GM13976 (cell line): ENCODE measurements around the gene FOXC2.

Experiments
- DNase-seq: peaks from one replicate; pipeline ENCODE4 v3.0.0; 2012; ENCODE audit warnings: low spot score
- in situ Hi-C: fragments of 300-500 bp; cut with MboI; formaldehyde crosslinking; loops from one replicate; pipeline ENCODE4 v1.12.0; 2022; ENCODE audit warnings: low sequenced_read_pairs, mixed read lengths, inconsistent platforms; ENCODE audit not compliant: unreplicated experiment
- TF ChIP-seq, protein P1 (sequence below): IDR thresholded peaks from 2 replicates; pipeline ENCODE4 v1.5.1; 2012; ENCODE audit warnings: borderline replicate concordance, mild to moderate bottlenecking; ENCODE audit not compliant: insufficient read depth; ENCODE audit errors: extremely low read depth, missing control alignments, control extremely low read depth

Gene FOXC2

DNA sequence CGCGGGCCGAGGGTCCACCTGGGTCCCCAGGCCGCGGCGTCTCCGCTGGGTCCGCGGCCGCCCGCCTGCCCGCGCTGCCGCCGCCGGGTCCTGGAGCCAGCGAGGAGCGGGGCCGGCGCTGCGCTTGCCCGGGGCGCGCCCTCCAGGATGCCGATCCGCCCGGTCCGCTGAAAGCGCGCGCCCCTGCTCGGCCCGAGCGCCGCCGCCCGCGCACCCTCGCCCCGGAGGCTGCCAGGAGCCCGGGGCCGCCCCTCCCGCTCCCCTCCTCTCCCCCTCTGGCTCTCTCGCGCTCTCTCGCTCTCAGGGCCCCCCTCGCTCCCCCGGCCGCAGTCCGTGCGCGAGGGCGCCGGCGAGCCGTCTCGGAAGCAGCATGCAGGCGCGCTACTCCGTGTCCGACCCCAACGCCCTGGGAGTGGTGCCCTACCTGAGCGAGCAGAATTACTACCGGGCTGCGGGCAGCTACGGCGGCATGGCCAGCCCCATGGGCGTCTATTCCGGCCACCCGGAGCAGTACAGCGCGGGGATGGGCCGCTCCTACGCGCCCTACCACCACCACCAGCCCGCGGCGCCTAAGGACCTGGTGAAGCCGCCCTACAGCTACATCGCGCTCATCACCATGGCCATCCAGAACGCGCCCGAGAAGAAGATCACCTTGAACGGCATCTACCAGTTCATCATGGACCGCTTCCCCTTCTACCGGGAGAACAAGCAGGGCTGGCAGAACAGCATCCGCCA, 504 bp downstream of the FOXC2 start:
- DNase-seq: no peak
- TF ChIP-seq, protein P1, sequence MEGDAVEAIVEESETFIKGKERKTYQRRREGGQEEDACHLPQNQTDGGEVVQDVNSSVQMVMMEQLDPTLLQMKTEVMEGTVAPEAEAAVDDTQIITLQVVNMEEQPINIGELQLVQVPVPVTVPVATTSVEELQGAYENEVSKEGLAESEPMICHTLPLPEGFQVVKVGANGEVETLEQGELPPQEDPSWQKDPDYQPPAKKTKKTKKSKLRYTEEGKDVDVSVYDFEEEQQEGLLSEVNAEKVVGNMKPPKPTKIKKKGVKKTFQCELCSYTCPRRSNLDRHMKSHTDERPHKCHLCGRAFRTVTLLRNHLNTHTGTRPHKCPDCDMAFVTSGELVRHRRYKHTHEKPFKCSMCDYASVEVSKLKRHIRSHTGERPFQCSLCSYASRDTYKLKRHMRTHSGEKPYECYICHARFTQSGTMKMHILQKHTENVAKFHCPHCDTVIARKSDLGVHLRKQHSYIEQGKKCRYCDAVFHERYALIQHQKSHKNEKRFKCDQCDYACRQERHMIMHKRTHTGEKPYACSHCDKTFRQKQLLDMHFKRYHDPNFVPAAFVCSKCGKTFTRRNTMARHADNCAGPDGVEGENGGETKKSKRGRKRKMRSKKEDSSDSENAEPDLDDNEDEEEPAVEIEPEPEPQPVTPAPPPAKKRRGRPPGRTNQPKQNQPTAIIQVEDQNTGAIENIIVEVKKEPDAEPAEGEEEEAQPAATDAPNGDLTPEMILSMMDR: no peak
- in situ Hi-C loops: loop anchor here (10.0 to 25.0 kb wide), 2 partner anchors 488 to 720 kb away; no protein-coding TSS in a partner anchor

DNA sequence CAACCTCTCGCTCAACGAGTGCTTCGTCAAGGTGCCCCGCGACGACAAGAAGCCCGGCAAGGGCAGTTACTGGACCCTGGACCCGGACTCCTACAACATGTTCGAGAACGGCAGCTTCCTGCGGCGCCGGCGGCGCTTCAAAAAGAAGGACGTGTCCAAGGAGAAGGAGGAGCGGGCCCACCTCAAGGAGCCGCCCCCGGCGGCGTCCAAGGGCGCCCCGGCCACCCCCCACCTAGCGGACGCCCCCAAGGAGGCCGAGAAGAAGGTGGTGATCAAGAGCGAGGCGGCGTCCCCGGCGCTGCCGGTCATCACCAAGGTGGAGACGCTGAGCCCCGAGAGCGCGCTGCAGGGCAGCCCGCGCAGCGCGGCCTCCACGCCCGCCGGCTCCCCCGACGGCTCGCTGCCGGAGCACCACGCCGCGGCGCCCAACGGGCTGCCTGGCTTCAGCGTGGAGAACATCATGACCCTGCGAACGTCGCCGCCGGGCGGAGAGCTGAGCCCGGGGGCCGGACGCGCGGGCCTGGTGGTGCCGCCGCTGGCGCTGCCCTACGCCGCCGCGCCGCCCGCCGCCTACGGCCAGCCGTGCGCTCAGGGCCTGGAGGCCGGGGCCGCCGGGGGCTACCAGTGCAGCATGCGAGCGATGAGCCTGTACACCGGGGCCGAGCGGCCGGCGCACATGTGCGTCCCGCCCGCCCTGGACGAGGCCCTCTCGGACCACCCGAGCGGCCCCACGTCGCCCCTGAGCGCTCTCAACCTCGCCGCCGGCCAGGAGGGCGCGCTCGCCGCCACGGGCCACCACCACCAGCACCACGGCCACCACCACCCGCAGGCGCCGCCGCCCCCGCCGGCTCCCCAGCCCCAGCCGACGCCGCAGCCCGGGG, 1.3 kb downstream of the FOXC2 start:
- DNase-seq: no peak
- TF ChIP-seq, protein P1: no peak
- in situ Hi-C loops: loop anchor here (10.0 to 25.0 kb wide), 2 partner anchors 487 to 719 kb away; no protein-coding TSS in a partner anchor

DNA sequence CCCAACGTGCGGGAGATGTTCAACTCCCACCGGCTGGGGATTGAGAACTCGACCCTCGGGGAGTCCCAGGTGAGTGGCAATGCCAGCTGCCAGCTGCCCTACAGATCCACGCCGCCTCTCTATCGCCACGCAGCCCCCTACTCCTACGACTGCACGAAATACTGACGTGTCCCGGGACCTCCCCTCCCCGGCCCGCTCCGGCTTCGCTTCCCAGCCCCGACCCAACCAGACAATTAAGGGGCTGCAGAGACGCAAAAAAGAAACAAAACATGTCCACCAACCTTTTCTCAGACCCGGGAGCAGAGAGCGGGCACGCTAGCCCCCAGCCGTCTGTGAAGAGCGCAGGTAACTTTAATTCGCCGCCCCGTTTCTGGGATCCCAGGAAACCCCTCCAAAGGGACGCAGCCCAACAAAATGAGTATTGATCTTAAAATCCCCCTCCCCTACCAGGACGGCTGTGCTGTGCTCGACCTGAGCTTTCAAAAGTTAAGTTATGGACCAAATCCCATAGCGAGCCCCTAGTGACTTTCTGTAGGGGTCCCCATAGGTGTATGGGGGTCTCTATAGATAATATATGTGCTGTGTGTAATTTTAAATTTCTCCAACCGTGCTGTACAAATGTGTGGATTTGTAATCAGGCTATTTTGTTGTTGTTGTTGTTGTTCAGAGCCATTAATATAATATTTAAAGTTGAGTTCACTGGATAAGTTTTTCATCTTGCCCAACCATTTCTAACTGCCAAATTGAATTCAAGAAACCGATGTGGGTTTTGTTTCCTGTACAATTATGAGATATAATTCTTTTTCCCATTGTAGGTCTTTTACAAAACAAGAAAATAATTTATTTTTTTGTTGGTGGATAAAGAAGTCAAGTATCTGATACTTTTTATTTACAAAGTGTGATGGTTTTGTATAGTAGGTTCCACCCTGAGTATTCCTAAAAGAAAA, 2.3 kb downstream of the FOXC2 start:
- TF ChIP-seq, protein P1: no peak
- DNase-seq: no peak
- in situ Hi-C loops: loop anchor here (10.0 to 25.0 kb wide), 2 partner anchors 486 to 718 kb away; no protein-coding TSS in a partner anchor

DNA sequence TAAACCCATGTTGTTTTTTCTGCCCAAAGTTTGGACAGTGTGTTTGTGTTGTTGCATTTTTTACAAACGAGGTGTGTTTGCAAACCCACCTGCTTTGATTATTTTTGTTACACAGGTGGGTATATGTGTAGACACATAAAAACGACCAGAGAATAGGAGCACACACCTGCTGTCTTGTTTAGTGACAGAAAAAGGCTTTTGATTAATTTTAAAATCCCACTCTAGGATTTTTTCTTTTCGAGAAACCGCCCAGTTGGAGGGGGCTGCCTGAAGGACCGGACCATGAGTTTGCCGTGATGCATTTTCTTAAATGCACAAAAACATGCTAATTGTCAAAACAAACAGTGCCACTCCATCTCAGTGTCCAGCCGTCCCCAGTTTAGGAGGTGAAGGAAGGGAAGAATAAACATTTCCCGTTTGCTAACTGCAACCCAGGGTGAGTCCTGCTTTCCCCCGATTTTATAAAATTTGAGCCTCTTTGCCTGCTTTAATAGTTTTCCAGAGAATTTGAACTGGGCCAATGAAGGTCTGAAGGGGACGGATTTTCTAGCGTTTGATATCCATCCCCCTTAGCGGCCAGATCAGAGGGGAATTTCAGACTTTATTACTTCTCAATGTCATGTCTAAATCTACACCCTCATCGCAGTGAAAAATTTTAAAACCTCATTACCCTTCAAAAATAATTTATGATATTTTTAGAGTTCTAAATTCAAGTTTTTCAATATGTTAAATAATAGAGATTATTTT, 3.2 kb downstream of the FOXC2 start:
- TF ChIP-seq, protein P1: no peak
- in situ Hi-C loops: loop anchor here (10.0 to 25.0 kb wide), 2 partner anchors 485 to 717 kb away; no protein-coding TSS in a partner anchor

DNA sequence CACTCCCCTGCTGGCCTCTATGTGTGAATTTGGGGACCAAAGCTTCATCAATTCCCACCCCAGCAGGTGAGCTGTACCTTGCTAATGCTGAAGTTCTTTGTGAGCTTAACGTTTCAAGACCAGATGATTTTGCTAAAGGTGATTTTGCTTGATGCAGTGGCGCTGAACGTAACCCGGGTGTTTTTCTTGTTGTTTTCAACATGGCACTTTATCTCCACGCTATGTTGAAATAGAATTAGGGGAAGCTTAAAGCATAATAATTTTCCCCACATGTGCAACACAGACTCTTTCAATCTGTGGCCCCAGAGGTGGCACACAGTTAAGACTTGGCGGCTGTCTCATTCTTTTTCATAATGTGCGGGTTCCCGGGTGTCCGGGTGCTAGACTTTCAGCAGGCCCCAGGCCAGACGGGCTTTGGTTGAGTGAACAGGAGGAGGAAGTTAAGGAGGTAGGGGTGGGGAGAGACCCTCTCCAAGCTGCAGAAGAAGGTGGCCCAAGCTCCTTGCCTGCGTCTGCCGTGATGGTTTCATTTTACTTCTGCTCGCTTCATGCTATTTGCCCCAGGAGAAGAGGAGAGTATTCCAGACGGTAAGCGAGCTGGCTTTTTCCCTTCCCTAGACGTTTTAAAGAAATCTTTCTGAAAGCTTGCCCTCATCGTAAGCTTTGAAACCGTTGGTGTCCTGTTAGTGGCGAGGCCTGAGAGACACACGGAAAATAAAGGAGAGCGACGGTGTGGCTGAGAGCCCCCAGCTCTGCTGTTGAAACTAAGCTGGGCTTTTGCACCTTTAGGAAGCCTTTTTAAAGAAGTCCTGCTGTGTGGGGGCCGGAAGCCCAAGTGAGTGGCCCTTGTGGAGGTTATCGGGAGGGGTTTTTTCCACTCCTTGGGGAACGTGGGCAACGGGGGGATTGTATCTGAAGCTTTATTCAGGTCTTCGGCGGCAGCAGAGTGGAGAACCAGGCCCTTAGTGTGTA, 4.2 kb downstream of the FOXC2 start:
- in situ Hi-C loops: loop anchor here (25.0 kb wide), 1 partner anchor 716 kb away; no protein-coding TSS in a partner anchor

More for the DNA sequence above, 3.2 kb downstream of the FOXC2 start:
- DNase-seq: no peak

More for the DNA sequence above, 4.2 kb downstream of the FOXC2 start:
- no peak for DNase-seq
- TF ChIP-seq, protein P1: no peak
